ENCODE data around the gene PPARGC1A. TPM values are rescaled to one million over a fixed set of nuclear protein-coding genes. Genes with fewer than 3 reads are reported as not detected.

The PPARGC1A gene
- total RNA-seq, 3 donors from 2014 or later (not counting 1 experiment from before 2014, with no cell fraction given): not detected

DNA sequence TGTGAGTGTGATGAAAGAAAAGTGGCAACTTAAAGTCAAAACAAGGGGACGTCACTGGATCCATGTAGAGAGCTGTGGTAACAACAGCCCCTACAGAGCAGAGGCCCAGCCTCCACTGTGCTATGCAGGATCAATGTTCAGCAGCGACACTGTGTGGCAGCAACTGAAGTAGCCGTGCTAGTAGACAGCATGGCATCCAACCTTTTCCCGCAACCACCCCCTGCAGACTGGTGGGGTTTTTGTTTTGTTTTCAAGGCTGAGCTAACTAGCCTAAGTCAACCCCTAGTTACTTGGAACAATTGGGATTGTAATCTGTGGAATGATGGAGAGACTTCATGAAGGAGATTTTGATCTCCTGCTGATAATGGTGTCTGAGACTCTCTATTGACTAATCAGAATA lies 44.4 kb upstream of the PPARGC1A start:
- Mint-ChIP-seq H3K27me3 (ENCODE audit: low read depth in 2 of 2) (no peaks in the 10 kb centered on the region), H3K36me3 (no peaks in the 10 kb centered on the region), H3K27ac (no peak overlapping the region), H3K4me1 (no peaks in the 10 kb centered on the region), H3K9me3 (peaks cover 8% of the 10 kb centered on the region in 2 donors), H3K4me3 (no peak overlapping the region)
- WGBS (ENCODE audit: insufficient coverage): 94% methylated on average over 4 of the region's 4 CpGs
- H3K4me1 ChIP-seq (ENCODE audit: control insufficient read depth, insufficient read depth, low read length): no peaks in the 10 kb centered on the region
- H3K27me3 ChIP-seq (ENCODE audit: control insufficient read depth, insufficient read depth, low read length): no peaks in the 10 kb centered on the region
- H3K36me3 ChIP-seq (ENCODE audit: control insufficient read depth, insufficient read depth, low read length): no peaks in the 10 kb centered on the region
- H3K4me3 ChIP-seq (ENCODE audit: low read length): no peak overlapping the region
- no peak overlapping the region for H3K27ac ChIP-seq (ENCODE audit: low read length)
- intact Hi-C loops (cut with micrococcal nuclease): no loop called here
- TF ChIP-seq CTCF (IDR thresholded peaks at IDR 0.05): no peak
- peaks cover 3% of the 10 kb centered on the region for H3K9me3 ChIP-seq (ENCODE audit: control insufficient read depth, insufficient read depth, low read length)
- no peak for ATAC-seq
- no peak for DNase-seq

GRCh38 chr4:23932901-23933308 lies 43.1 kb upstream of the PPARGC1A start:
- no peak for ATAC-seq
- intact Hi-C loops (cut with micrococcal nuclease): no loop called here

DNA sequence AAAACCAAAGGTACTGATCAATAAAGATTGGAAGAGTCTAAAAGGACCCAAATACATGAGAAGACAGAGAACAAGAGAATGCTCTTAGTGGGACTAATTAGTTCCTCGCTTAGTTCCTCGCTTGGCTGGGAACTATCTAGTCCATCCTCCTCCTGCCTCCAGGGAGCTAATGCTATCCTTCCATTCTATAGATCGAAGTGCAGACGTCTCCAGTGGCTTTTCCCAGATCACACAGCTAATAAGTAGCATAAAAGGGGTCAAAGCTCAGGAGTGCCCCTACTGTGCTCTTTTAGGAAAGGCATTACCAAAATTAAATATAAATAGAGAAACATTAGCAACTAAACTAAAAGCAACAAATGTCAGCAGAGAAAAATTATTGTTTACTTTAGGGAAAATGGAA lies 42.3 kb upstream of the PPARGC1A start:
- ATAC-seq (no peak), DNase-seq (no peak)
- Mint-ChIP-seq H3K27ac (no peak overlapping the region), H3K36me3 (no peaks in the 10 kb centered on the region), H3K27me3 (ENCODE audit: low read depth in 2 of 2) (no peaks in the 10 kb centered on the region), H3K4me3 (no peak overlapping the region), H3K9me3 (peaks cover 2 to 8% of the 10 kb centered on the region in 2 donors), H3K4me1 (no peaks in the 10 kb centered on the region)
- no peak for TF ChIP-seq CTCF (IDR thresholded peaks at IDR 0.05)
- H3K9me3 ChIP-seq (ENCODE audit: control insufficient read depth, insufficient read depth, low read length): peaks cover 3% of the 10 kb centered on the region
- no peaks in the 10 kb centered on the region for H3K27me3 ChIP-seq (ENCODE audit: control insufficient read depth, insufficient read depth, low read length)
- H3K36me3 ChIP-seq (ENCODE audit: control insufficient read depth, insufficient read depth, low read length): no peaks in the 10 kb centered on the region
- no peak overlapping the region for H3K27ac ChIP-seq (ENCODE audit: low read length)
- 94% methylated on average over 4 of the region's 4 CpGs for WGBS (ENCODE audit: insufficient coverage)
- intact Hi-C loops (cut with micrococcal nuclease): no loop called here
- no peak overlapping the region for H3K4me3 ChIP-seq (ENCODE audit: low read length)
- H3K4me1 ChIP-seq (ENCODE audit: control insufficient read depth, insufficient read depth, low read length): no peaks in the 10 kb centered on the region

More at GRCh38 chr4:23932901-23933308, 43.1 kb upstream of the PPARGC1A start:
- H3K36me3 Mint-ChIP-seq: no peaks in the 10 kb centered on the region
- H3K9me3 Mint-ChIP-seq: peaks cover 4 to 8% of the 10 kb centered on the region in 2 donors
- no peak overlapping the region for H3K4me3 Mint-ChIP-seq
- DNase-seq: no peak
- no peaks in the 10 kb centered on the region for H3K27me3 Mint-ChIP-seq (ENCODE audit: low read depth in 2 of 2)
- Histone ChIP-seq H3K9me3 (ENCODE audit: control insufficient read depth, insufficient read depth, low read length) (peaks cover 3% of the 10 kb centered on the region), H3K4me1 (ENCODE audit: control insufficient read depth, insufficient read depth, low read length) (no peaks in the 10 kb centered on the region), H3K27me3 (ENCODE audit: control insufficient read depth, insufficient read depth, low read length) (no peaks in the 10 kb centered on the region), H3K36me3 (ENCODE audit: control insufficient read depth, insufficient read depth, low read length) (no peaks in the 10 kb centered on the region), H3K4me3 (ENCODE audit: low read length) (no peak overlapping the region), H3K27ac (ENCODE audit: low read length) (no peak overlapping the region)
- WGBS (ENCODE audit: insufficient coverage): 71% methylated on average over 5 of the region's 6 CpGs
- H3K27ac Mint-ChIP-seq: no peak overlapping the region
- TF ChIP-seq CTCF (IDR thresholded peaks at IDR 0.05): no peak
- H3K4me1 Mint-ChIP-seq: no peaks in the 10 kb centered on the region

DNA sequence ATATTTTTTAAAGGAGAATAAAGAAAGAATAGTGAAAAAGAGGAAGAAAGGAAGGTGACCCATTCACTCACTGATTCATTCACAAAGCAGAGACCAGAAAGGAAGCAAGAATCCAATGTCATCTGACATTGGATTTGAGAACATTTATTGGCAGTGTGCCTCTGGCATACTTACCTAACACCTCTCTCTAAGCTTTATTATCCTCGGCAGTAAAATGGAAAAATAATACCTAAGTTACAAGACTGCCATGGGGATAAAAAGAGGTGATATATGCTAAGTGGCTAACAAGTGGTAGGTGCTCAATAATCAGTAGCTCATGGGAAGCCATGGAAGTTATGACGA lies 41.6 kb upstream of the PPARGC1A start:
- WGBS (ENCODE audit: insufficient coverage): 85% methylated on average over 1 of the region's 2 CpGs
- Mint-ChIP-seq H3K27me3 (ENCODE audit: low read depth in 2 of 2) (no peaks in the 10 kb centered on the region), H3K4me3 (no peak overlapping the region), H3K4me1 (no peaks in the 10 kb centered on the region), H3K9me3 (peaks cover 5 to 11% of the 10 kb centered on the region in 2 donors), H3K36me3 (no peaks in the 10 kb centered on the region), H3K27ac (no peak overlapping the region)
- no peaks in the 10 kb centered on the region for H3K27me3 ChIP-seq (ENCODE audit: control insufficient read depth, insufficient read depth, low read length)
- ATAC-seq (no peak), DNase-seq (no peak)
- peaks cover 3% of the 10 kb centered on the region for H3K9me3 ChIP-seq (ENCODE audit: control insufficient read depth, insufficient read depth, low read length)
- H3K27ac ChIP-seq (ENCODE audit: low read length): no peak overlapping the region
- H3K4me1 ChIP-seq (ENCODE audit: control insufficient read depth, insufficient read depth, low read length): no peaks in the 10 kb centered on the region
- no peak for TF ChIP-seq CTCF (IDR thresholded peaks at IDR 0.05)
- no peaks in the 10 kb centered on the region for H3K36me3 ChIP-seq (ENCODE audit: control insufficient read depth, insufficient read depth, low read length)
- intact Hi-C loops (cut with micrococcal nuclease): no loop called here
- no peak overlapping the region for H3K4me3 ChIP-seq (ENCODE audit: low read length)
